BLaER1 treated with 17β-estradiol and CSF1 and Interleukin-3, amounts not matched to agents 10 nM and 100 nM (cell line): ENCODE measurements around the gene GLRX.
A peak's percentile ranks its signal among the peaks of the same experiment; 100 is the strongest.

Experiments
- H3K27ac ChIP-seq, 11 experiments: shearing (Covaris generic); formaldehyde crosslinking; 2 replicates each; pipeline ENCODE4 v1.8.1; 2022
- H3K27me3 ChIP-seq, 11 experiments: shearing (Covaris generic); formaldehyde crosslinking; 2 replicates each; pipeline ENCODE4 v1.8.1; 2022
- H3K36me3 ChIP-seq, 11 experiments: shearing (Covaris generic); formaldehyde crosslinking; 2 replicates each; pipeline ENCODE4 v1.8.1; 2022
- H3K4me1 ChIP-seq, 10 experiments: shearing (Covaris generic); formaldehyde crosslinking; 2 replicates each; pipeline ENCODE4 v1.8.1; 2022
- H3K4me2 ChIP-seq, 11 experiments: shearing (Covaris generic); formaldehyde crosslinking; 2 replicates each; pipeline ENCODE4 v1.8.1; 2022
- H3K4me3 ChIP-seq, 10 experiments: shearing (Covaris generic); formaldehyde crosslinking; 2 replicates each; pipeline ENCODE4 v1.8.1; 2022
- H3K9ac ChIP-seq, 11 experiments: shearing (Covaris generic); formaldehyde crosslinking; 2 replicates each; pipeline ENCODE4 v1.8.1; 2022
- H3K9me3 ChIP-seq, 11 experiments: shearing (Covaris generic); formaldehyde crosslinking; replicated peaks in 1 of 11; 2 replicates each; pipeline ENCODE4 v1.8.1; 2022
- H4K20me1 ChIP-seq, 11 experiments: shearing (Covaris generic); formaldehyde crosslinking; 2 replicates each; pipeline ENCODE4 v1.8.1; 2022
- Cebpa-rat ChIP-seq, 11 experiments: shearing (Covaris generic); IDR thresholded peaks; 2 replicates each; pipeline ENCODE4 v1.8.1; 2022

The GLRX gene

GRCh38 chr5:95781101-95781583 lies 41.4 kb downstream of the GLRX start:
- Histone ChIP-seq H3K36me3 (peaks cover 17 to 55% (median 27%) of the 10 kb centered on the region in 11 experiments), H3K4me2 (peak overlapping the region in 9 of 11 experiments; percentile 36 to 91 (median 73); a peak in 17 of 22 replicates)

GRCh38 chr5:95780597-95780996 lies 41.9 kb downstream of the GLRX start:
- Histone ChIP-seq H3K4me2 (peak overlapping the region in 9 of 11 experiments; percentile 36 to 91 (median 73); a peak in 17 of 22 replicates), H3K27me3 (no peaks in the 10 kb centered on the region), H3K27ac (peak overlapping the region in 10 of 11 experiments; percentile 3 to 74 (median 54); a peak in 16 of 22 replicates), H4K20me1 (no peaks in the 10 kb centered on the region), H3K9me3 (no peaks in the 10 kb centered on the region), H3K4me1 (peaks cover 10 to 57% (median 33%) of the 10 kb centered on the region in 10 experiments; a peak in 19 of 20 replicates), H3K36me3 (peaks cover 13 to 53% (median 25%) of the 10 kb centered on the region in 11 experiments), H3K4me3 (no peak overlapping the region), H3K9ac (peak overlapping the region in 8 of 11 experiments; percentile 2 to 57 (median 28); a peak in 12 of 22 replicates)
- peak; percentile 55 to 96 (median 90) for TF ChIP-seq Cebpa-rat (IDR thresholded peaks at IDR 0.05)

More at GRCh38 chr5:95781101-95781583, 41.4 kb downstream of the GLRX start:
- Histone ChIP-seq H3K27me3 (no peaks in the 10 kb centered on the region), H3K4me3 (no peak overlapping the region), H3K9me3 (no peaks in the 10 kb centered on the region), H4K20me1 (no peaks in the 10 kb centered on the region), H3K27ac (peak overlapping the region in 9 of 11 experiments; percentile 20 to 74 (median 62); a peak in 15 of 22 replicates), H3K4me1 (peaks cover 10 to 60% (median 33%) of the 10 kb centered on the region in 10 experiments; a peak in 19 of 20 replicates), H3K9ac (peak overlapping the region in 7 of 11 experiments; percentile 3 to 57 (median 31); a peak in 12 of 22 replicates)
- no peak for TF ChIP-seq Cebpa-rat (IDR thresholded peaks at IDR 0.05)

GRCh38 chr5:95779611-95780010 lies 42.9 kb downstream of the GLRX start:
- Histone ChIP-seq H3K9me3 (no peaks in the 10 kb centered on the region), H3K36me3 (peaks cover 7 to 43% (median 16%) of the 10 kb centered on the region in 11 experiments), H4K20me1 (no peaks in the 10 kb centered on the region), H3K27ac (peak overlapping the region in 10 of 11 experiments; percentile 13 to 74 (median 62); a peak in 18 of 22 replicates), H3K9ac (peak overlapping the region in 6 of 11 experiments; percentile 8 to 49 (median 30); a peak in 4 of 22 replicates), H3K27me3 (no peaks in the 10 kb centered on the region), H3K4me3 (no peak overlapping the region), H3K4me2 (peak overlapping the region in 10 of 11 experiments; percentile 4 to 91 (median 66); a peak in 17 of 22 replicates), H3K4me1 (peaks cover 10 to 48% (median 33%) of the 10 kb centered on the region in 10 experiments; a peak in 19 of 20 replicates)
- TF ChIP-seq Cebpa-rat (IDR thresholded peaks at IDR 0.05): no peak

- peak overlapping the region in 10 of 11 experiments; percentile 4 to 91 (median 66); a peak in 17 of 22 replicates for H3K4me2 ChIP-seq
- peak overlapping the region in 5 of 11 experiments; percentile 16 to 49 (median 31); a peak in 3 of 22 replicates for H3K9ac ChIP-seq
- no peaks in the 10 kb centered on the region for H3K9me3 ChIP-seq
- H3K36me3 ChIP-seq: peaks cover 0 to 36% (median 9%) of the 10 kb centered on the region in 11 experiments; a peak in 16 of 22 replicates
- H3K4me3 ChIP-seq: no peak overlapping the region
- H4K20me1 ChIP-seq: no peaks in the 10 kb centered on the region
- TF ChIP-seq Cebpa-rat (IDR thresholded peaks at IDR 0.05): no peak
- H3K4me1 ChIP-seq: peaks cover 10 to 50% (median 35%) of the 10 kb centered on the region in 10 experiments; a peak in 19 of 20 replicates
- H3K27ac ChIP-seq: peak overlapping the region in 10 of 11 experiments; percentile 13 to 74 (median 62); a peak in 19 of 22 replicates
- H3K27me3 ChIP-seq: no peaks in the 10 kb centered on the region
These were observed 43.7 kb downstream of the GLRX start for GRCh38 chr5:95778713-95779436.

GRCh38 chr5:95777441-95777840 lies 45.1 kb downstream of the GLRX start:
- no peaks in the 10 kb centered on the region for H3K9me3 ChIP-seq
- H3K4me2 ChIP-seq: no peak overlapping the region

GRCh38 chr5:95773335-95774059 lies 49.0 kb downstream of the GLRX start:
- H4K20me1 ChIP-seq: no peaks in the 10 kb centered on the region
- peak overlapping the region in 8 of 11 experiments; percentile 6 to 77 (median 54); a peak in 14 of 22 replicates for H3K4me2 ChIP-seq
- no peak overlapping the region for H3K4me3 ChIP-seq
- H3K27me3 ChIP-seq: no peaks in the 10 kb centered on the region
- no peak for TF ChIP-seq Cebpa-rat (IDR thresholded peaks at IDR 0.05)
- no peak overlapping the region; a peak in 2 of 22 replicates for H3K9ac ChIP-seq
- peaks cover 0 to 31% (median 14%) of the 10 kb centered on the region in 10 experiments; a peak in 16 of 20 replicates for H3K4me1 ChIP-seq
- H3K27ac ChIP-seq: peak overlapping the region in 6 of 11 experiments; percentile 6 to 48 (median 38); a peak in 9 of 22 replicates
- H3K36me3 ChIP-seq: peaks cover 24 to 56% (median 35%) of the 10 kb centered on the region in 11 experiments
- H3K9me3 ChIP-seq: no peaks in the 10 kb centered on the region

More at GRCh38 chr5:95777441-95777840, 45.1 kb downstream of the GLRX start:
- no peak overlapping the region for H3K9ac ChIP-seq
- H3K27me3 ChIP-seq: no peaks in the 10 kb centered on the region
- no peak overlapping the region for H3K4me3 ChIP-seq
- no peak overlapping the region for H3K27ac ChIP-seq
- H4K20me1 ChIP-seq: no peaks in the 10 kb centered on the region
- TF ChIP-seq Cebpa-rat (IDR thresholded peaks at IDR 0.05): no peak
- peaks cover 0 to 26% (median 5%) of the 10 kb centered on the region in 11 experiments; a peak in 11 of 22 replicates for H3K36me3 ChIP-seq
- peaks cover 10 to 65% (median 46%) of the 10 kb centered on the region in 10 experiments; a peak in 19 of 20 replicates for H3K4me1 ChIP-seq

- Histone ChIP-seq H3K9ac (no peak overlapping the region), H3K4me3 (no peak overlapping the region), H3K27me3 (no peaks in the 10 kb centered on the region), H3K4me2 (no peak overlapping the region), H3K9me3 (no peaks in the 10 kb centered on the region), H3K4me1 (peaks cover 0 to 23% (median 14%) of the 10 kb centered on the region in 10 experiments; a peak in 16 of 20 replicates), H4K20me1 (no peaks in the 10 kb centered on the region), H3K27ac (no peak overlapping the region), H3K36me3 (peaks cover 37 to 64% (median 48%) of the 10 kb centered on the region in 11 experiments)
- TF ChIP-seq Cebpa-rat (IDR thresholded peaks at IDR 0.05): no peak
These were observed 50.6 kb downstream of the GLRX start for GRCh38 chr5:95771892-95772291.
